HepG2 (cell line): ENCODE measurements around the gene AKIP1. TPM values are rescaled to one million over a fixed set of nuclear protein-coding genes. Genes with fewer than 3 reads are reported as not detected.

Experiments used
- DNMT3B ChIP-seq: conservative IDR thresholded peaks from 2 replicates; pipeline ENCODE4 v1.6.1; 2016; ENCODE audit warnings: missing biosample characterization, control low read depth
- EED ChIP-seq: sonication (generic); formaldehyde crosslinking; IDR thresholded peaks from 2 replicates; pipeline ENCODE4 v1.5.0; 2020; ENCODE audit warnings: mild to moderate bottlenecking, missing genetic modification reagents
- ETS1 ChIP-seq: sonication (generic); formaldehyde crosslinking; IDR thresholded peaks from 2 replicates; pipeline ENCODE4 v1.4.0; 2020; ENCODE audit warnings: missing genetic modification reagents
- GABPB1 ChIP-seq: IDR thresholded peaks from 2 replicates; pipeline ENCODE4 v1.6.1; 2016; ENCODE audit warnings: mild to moderate bottlenecking, missing genetic modification reagents, moderate library complexity, missing compliant biosample characterization
- HDAC2 ChIP-seq: sonication (generic); formaldehyde crosslinking; IDR thresholded peaks from 2 replicates; pipeline ENCODE4 v1.4.0; 2020; ENCODE audit warnings: missing genetic modification reagents
- HNF4G ChIP-seq, 2 experiments: sonication (generic) in 1 of 2; formaldehyde crosslinking in 1 of 2; IDR thresholded peaks; 2 replicates each; pipeline versions ENCODE4 v1.4.0 to v1.6.1; 2011 to 2020; ENCODE audit warnings: borderline replicate concordance in 2 of 2, low read depth in 2 of 2, mild to moderate bottlenecking in 2 of 2, low read length in 1 of 2, missing genetic modification reagents in 1 of 2, moderate library complexity in 1 of 2
- IKZF4 ChIP-seq: sonication (generic); formaldehyde crosslinking; IDR thresholded peaks from 2 replicates; pipeline ENCODE4 v1.5.1; 2020; ENCODE audit warnings: borderline replicate concordance, mild to moderate bottlenecking, low read depth, missing genetic modification reagents; ENCODE audit errors: not compliant biosample characterization
- RFXAP ChIP-seq: sonication (generic); formaldehyde crosslinking; IDR thresholded peaks from 2 replicates; pipeline ENCODE4 v1.4.0; 2020; ENCODE audit warnings: missing genetic modification reagents, borderline replicate concordance
- TBP ChIP-seq: sonication (generic); formaldehyde crosslinking; IDR thresholded peaks from 2 replicates; pipeline ENCODE4 v1.5.0; 2020; ENCODE audit warnings: missing genetic modification reagents
- TCF12 ChIP-seq, 2 experiments: fragments of 450-650 bp in 1 of 2; sonication (generic) in 1 of 2; formaldehyde crosslinking in 1 of 2; IDR thresholded peaks; 2 replicates each; pipeline versions ENCODE4 v1.6.1 to v1.8.0; 2017 to 2022; ENCODE audit warnings: antibody characterized with exemption in 1 of 2, mild to moderate bottlenecking in 1 of 2, missing genetic modification reagents in 1 of 2, moderate library complexity in 1 of 2
- TIGD3 ChIP-seq: sonication (generic); formaldehyde crosslinking; IDR thresholded peaks from 2 replicates; pipeline ENCODE4 v1.5.1; 2020; ENCODE audit warnings: mild to moderate bottlenecking, missing genetic modification reagents, borderline replicate concordance
- ZBTB43 ChIP-seq: sonication (generic); formaldehyde crosslinking; conservative IDR thresholded peaks from 2 replicates; pipeline ENCODE4 v1.4.0; 2020; ENCODE audit warnings: missing genetic modification reagents
- ZNF121 ChIP-seq: sonication (generic); formaldehyde crosslinking; IDR thresholded peaks from 2 replicates; pipeline ENCODE4 v1.5.0; 2020; ENCODE audit warnings: mild to moderate bottlenecking, missing genetic modification reagents
- ZNF232 ChIP-seq: sonication (generic); formaldehyde crosslinking; IDR thresholded peaks from 2 replicates; pipeline ENCODE4 v1.4.0; 2020; ENCODE audit warnings: missing genetic modification reagents, borderline replicate concordance
- ZNF343 ChIP-seq: sonication (generic); formaldehyde crosslinking; IDR thresholded peaks from 2 replicates; pipeline ENCODE4 v1.4.0; 2020; ENCODE audit warnings: mild to moderate bottlenecking, missing genetic modification reagents
- ZNF549 ChIP-seq: sonication (generic); formaldehyde crosslinking; IDR thresholded peaks from 2 replicates; pipeline ENCODE4 v1.5.0; 2020; ENCODE audit warnings: missing genetic modification reagents
- ZNF784 ChIP-seq: sonication (generic); formaldehyde crosslinking; IDR thresholded peaks from 2 replicates; pipeline ENCODE4 v1.5.1; 2020; ENCODE audit warnings: missing genetic modification reagents, mild to moderate bottlenecking, borderline replicate concordance
- ZNF792 ChIP-seq: IDR thresholded peaks from 2 replicates; pipeline ENCODE4 v1.6.1; 2016
- ZXDC ChIP-seq: sonication (generic); formaldehyde crosslinking; IDR thresholded peaks from 2 replicates; pipeline ENCODE4 v1.5.0; 2020; ENCODE audit warnings: mild to moderate bottlenecking, missing genetic modification reagents
- polyA plus RNA-seq, 8 experiments: library from polyadenylated mRNA; depleted of rRNA in 3 of 8; stranded (reverse) in 7 of 8; unstranded in 1 of 8; fragments of >200 nt; fragmentation: Illumina TruSeq in 4 of 8; extraction: Trizol in 4 of 8; gene quantifications; 2 replicates each; pipeline versions ENCODE4 v1.2.1 to v1.2.3, GENCODE V29; 2011 to 2016; ENCODE audit warnings: low read depth in 4 of 8, missing spikeins in 1 of 8, mixed read lengths in 1 of 8; ENCODE audit not compliant: insufficient read depth in 1 of 8
- total RNA-seq, 5 experiments: library from RNA; depleted of rRNA; stranded (reverse); fragments of >200 nt; fragmentation: Illumina TruSeq; extraction: Trizol; gene quantifications; 2 replicates each; pipeline ENCODE4 v1.2.3, GENCODE V29; 2016; ENCODE audit warnings: low read depth in 1 of 5

Gene AKIP1
- total and polyA plus RNA-seq, 2 of the 13 experiments (the other 11 are each of a cell fraction or from before 2014, with no cell fraction given) = 10.0 to 20.3 TPM

- TF ChIP-seq ZXDC (CRISPR knock-in tag) (peak; percentile 84), ZNF343 (CRISPR knock-in tag) (no peak), EED (CRISPR knock-in tag) (peak; percentile 67; the same call in 1 of the 2 replicates), TBP (no peak), IKZF4 (peak; percentile 85), ZNF792 (CRISPR knock-in tag) (0 out of 2 replicates have a peak, but pooled peaks have one; percentile 16), HDAC2 (CRISPR knock-in tag) (peak; percentile 64), TIGD3 (CRISPR knock-in tag) (0 out of 2 replicates have a peak, but pooled peaks have one; percentile 6), DNMT3B (no peak), ZNF784 (CRISPR knock-in tag) (0 out of 2 replicates have a peak, but pooled peaks have one; percentile 35), ZNF121 (CRISPR knock-in tag) (peak; percentile 83), HNF4G (IDR thresholded peaks at IDR 0.05; ENCODE audit: borderline replicate concordance, low read depth, low read length) (no peak), HNF4G (CRISPR knock-in tag; IDR thresholded peaks at IDR 0.05; ENCODE audit: borderline replicate concordance, low read depth) (peak; percentile 41; the same call in 1 of the 2 replicates), ZBTB43 (CRISPR knock-in tag) (peak; percentile 75; the same call in 1 of the 2 replicates), GABPB1 (CRISPR knock-in tag) (peak; percentile 98), RFXAP (CRISPR knock-in tag) (peak; percentile 40; the same call in 1 of the 2 replicates), ETS1 (CRISPR knock-in tag) (0 out of 2 replicates have a peak, but pooled peaks have one; percentile 85), TCF12 (IDR thresholded peaks at IDR 0.05) (no peak), TCF12 (CRISPR knock-in tag; IDR thresholded peaks at IDR 0.05) (0 out of 2 replicates have a peak, but pooled peaks have one; percentile 11), ZNF232 (CRISPR knock-in tag) (peak; percentile 85), ZNF549 (CRISPR knock-in tag) (0 out of 2 replicates have a peak, but pooled peaks have one; percentile 26)
Observed at GRCh38 chr11:8964324-8965320, 53.6 kb downstream of the AKIP1 start, which contains the start of gene TMEM9B (continued).
